Measurements from ENCODE around the gene PPTC7.
"Not testable (repeated sequence)": the region's sequence is repeated elsewhere in the genome, so short reads cannot be mapped to it uniquely, and the experiment has no call there.

DNA sequence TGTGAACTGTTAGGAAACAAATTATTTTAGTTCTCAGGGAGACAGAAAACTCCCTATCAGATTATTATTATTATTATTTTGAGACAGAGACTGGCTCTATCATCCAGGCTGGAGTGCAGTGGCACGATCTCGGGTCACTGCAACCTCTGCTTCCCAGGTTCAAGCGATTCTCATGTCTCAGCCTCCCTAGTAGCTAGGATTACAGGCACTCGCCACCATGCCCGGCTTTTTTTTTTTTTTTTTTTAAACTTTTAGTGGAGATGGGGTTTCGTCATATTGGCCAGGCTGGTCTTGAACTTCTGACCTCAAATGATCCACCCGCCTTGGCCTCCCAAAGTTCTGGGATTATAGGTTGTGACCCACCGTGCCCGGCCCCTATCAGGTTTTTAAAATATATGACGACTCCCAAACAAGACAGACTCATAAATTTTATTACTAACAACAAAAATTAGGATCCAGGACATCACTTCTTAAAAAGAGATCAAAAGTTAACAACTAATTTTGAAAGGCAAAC is 8.3 kb downstream of the PPTC7 start:
- TF ChIP-seq ZBTB8A (tag by site-specific recombination; IDR thresholded peaks at IDR 0.05); HOXD13 (CRISPR knock-in tag; IDR thresholded peaks at IDR 0.05; ENCODE audit: borderline replicate concordance); ZNF548 (tag by site-specific recombination; IDR thresholded peaks at IDR 0.05): not testable (repeated sequence)
- TF ChIP-seq, protein P1, sequence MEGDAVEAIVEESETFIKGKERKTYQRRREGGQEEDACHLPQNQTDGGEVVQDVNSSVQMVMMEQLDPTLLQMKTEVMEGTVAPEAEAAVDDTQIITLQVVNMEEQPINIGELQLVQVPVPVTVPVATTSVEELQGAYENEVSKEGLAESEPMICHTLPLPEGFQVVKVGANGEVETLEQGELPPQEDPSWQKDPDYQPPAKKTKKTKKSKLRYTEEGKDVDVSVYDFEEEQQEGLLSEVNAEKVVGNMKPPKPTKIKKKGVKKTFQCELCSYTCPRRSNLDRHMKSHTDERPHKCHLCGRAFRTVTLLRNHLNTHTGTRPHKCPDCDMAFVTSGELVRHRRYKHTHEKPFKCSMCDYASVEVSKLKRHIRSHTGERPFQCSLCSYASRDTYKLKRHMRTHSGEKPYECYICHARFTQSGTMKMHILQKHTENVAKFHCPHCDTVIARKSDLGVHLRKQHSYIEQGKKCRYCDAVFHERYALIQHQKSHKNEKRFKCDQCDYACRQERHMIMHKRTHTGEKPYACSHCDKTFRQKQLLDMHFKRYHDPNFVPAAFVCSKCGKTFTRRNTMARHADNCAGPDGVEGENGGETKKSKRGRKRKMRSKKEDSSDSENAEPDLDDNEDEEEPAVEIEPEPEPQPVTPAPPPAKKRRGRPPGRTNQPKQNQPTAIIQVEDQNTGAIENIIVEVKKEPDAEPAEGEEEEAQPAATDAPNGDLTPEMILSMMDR (tag by site-specific recombination; IDR thresholded peaks at IDR 0.05), result not testable (repeated sequence)
